K562 (cell line): ENCODE results near the gene ANKRD49. TPM values are rescaled to one million over a fixed set of nuclear protein-coding genes. Genes with fewer than 3 reads are reported as not detected.
A peak's percentile ranks its signal among the peaks of the same experiment; 100 is the strongest.

Source experiments
- ARNT ChIP-seq, 2 experiments: fragments of 450-650 bp; IDR thresholded peaks; 2 replicates each; pipeline ENCODE4 v1.6.1; 2016; ENCODE audit warnings: mild to moderate bottlenecking in 1 of 2
- IRF2 ChIP-seq: sonication (generic); formaldehyde crosslinking; IDR thresholded peaks from 2 replicates; pipeline ENCODE4 v1.8.1; 2022; ENCODE audit warnings: mild to moderate bottlenecking, missing genetic modification reagents
- MAZ ChIP-seq, 2 experiments: fragments of 450-650 bp in 1 of 2; sonication (generic) in 1 of 2; formaldehyde crosslinking; IDR thresholded peaks in 1 of 2; conservative IDR thresholded peaks in 1 of 2; 2 replicates each; pipeline versions ENCODE4 v1.4.0 to v1.5.0; 2020; ENCODE audit warnings: mild to moderate bottlenecking in 1 of 2, missing genetic modification reagents in 1 of 2
- NELFE ChIP-seq: IDR thresholded peaks from 2 replicates; pipeline ENCODE4 v1.6.1; 2011; ENCODE audit warnings: mild to moderate bottlenecking; ENCODE audit not compliant: insufficient read depth, insufficient read length
- RUNX1 ChIP-seq: sonication (generic); IDR thresholded peaks from 2 replicates; pipeline ENCODE4 v1.6.1; 2016; ENCODE audit warnings: antibody characterized with exemption, low read depth
- SMAD3 ChIP-seq: fragments of 450-650 bp; formaldehyde crosslinking; conservative IDR thresholded peaks from 2 replicates; pipeline ENCODE4 v1.4.0; 2020; ENCODE audit warnings: mild to moderate bottlenecking
- TAF7 ChIP-seq: fragments of 450-650 bp; IDR thresholded peaks from 2 replicates; pipeline ENCODE4 v1.6.1; 2016; ENCODE audit warnings: missing genetic modification characterization, missing compliant biosample characterization
- ZNF77 ChIP-seq: fragments of 250-450 bp; sonication (Bioruptor Pico); IDR thresholded peaks from 2 replicates; pipeline ENCODE4 v1.5.0; 2020
- ZNF830 ChIP-seq: fragments of 250-450 bp; sonication (Bioruptor Pico); IDR thresholded peaks from 2 replicates; pipeline ENCODE4 v1.5.0; 2021; ENCODE audit warnings: mild to moderate bottlenecking
- polyA plus RNA-seq, 8 experiments: library from polyadenylated mRNA; depleted of rRNA in 4 of 8; stranded (reverse) in 5 of 8; unstranded in 3 of 8; fragments of >200 nt; fragmentation: Nextera tagmentation in 2 of 8; fragmentation: Illumina TruSeq in 1 of 8; extraction: Ambion mirVana in 2 of 8; extraction: Trizol in 1 of 8; gene quantifications; 2 replicates each; pipeline versions ENCODE4 v1.2.1 to v1.2.3, GENCODE V29; 2011 to 2014; ENCODE audit warnings: inconsistent platforms in 1 of 8, missing spikeins in 1 of 8
- total RNA-seq, 7 experiments: library from RNA; depleted of rRNA in 6 of 7; stranded (reverse); fragments of >200 nt in 6 of 7; fragmentation: Illumina TruSeq in 2 of 7; extraction: Trizol in 2 of 7; gene quantifications; 2 replicates each; pipeline versions ENCODE4 v1.2.1 to v1.2.3, GENCODE V29; 2011 to 2021; ENCODE audit warnings: low replicate concordance in 1 of 7
- TF ChIP-seq, protein P1 (sequence below), 2 experiments: fragments of 450-650 bp; formaldehyde crosslinking in 1 of 2; IDR thresholded peaks; 2 replicates each; pipeline versions ENCODE4 v1.4.0 to v1.6.1; 2014 to 2020; ENCODE audit warnings: mild to moderate bottlenecking in 2 of 2, borderline replicate concordance in 1 of 2, low read depth in 1 of 2
- TF ChIP-seq, protein P2 (sequence below): fragments of 450-650 bp; IDR thresholded peaks from 2 replicates; pipeline ENCODE4 v1.6.1; 2016; ENCODE audit warnings: low read depth, mild to moderate bottlenecking, moderate library complexity
- TF ChIP-seq, protein P3 (sequence below), 2 experiments: fragments of 450-650 bp in 1 of 2; IDR thresholded peaks; 2 replicates each; pipeline ENCODE4 v1.6.1; 2011 to 2017; ENCODE audit warnings: low read depth in 2 of 2, antibody characterized with exemption in 1 of 2, borderline replicate concordance in 1 of 2, low read length in 1 of 2, mild to moderate bottlenecking in 1 of 2, mixed read lengths in 1 of 2; ENCODE audit not compliant: control insufficient read depth in 1 of 2
- TF ChIP-seq, protein P4 (sequence below): fragments of 450-650 bp; formaldehyde crosslinking; IDR thresholded peaks from 2 replicates; pipeline ENCODE4 v1.4.0; 2020; ENCODE audit warnings: mild to moderate bottlenecking, moderate library complexity

The ANKRD49 gene
- total and polyA plus RNA-seq, 9 of the 15 experiments (the other 6 are each of a cell fraction or from before 2014, with no cell fraction given), result 13.4 to 43.5 (median 30.6) TPM

DNA sequence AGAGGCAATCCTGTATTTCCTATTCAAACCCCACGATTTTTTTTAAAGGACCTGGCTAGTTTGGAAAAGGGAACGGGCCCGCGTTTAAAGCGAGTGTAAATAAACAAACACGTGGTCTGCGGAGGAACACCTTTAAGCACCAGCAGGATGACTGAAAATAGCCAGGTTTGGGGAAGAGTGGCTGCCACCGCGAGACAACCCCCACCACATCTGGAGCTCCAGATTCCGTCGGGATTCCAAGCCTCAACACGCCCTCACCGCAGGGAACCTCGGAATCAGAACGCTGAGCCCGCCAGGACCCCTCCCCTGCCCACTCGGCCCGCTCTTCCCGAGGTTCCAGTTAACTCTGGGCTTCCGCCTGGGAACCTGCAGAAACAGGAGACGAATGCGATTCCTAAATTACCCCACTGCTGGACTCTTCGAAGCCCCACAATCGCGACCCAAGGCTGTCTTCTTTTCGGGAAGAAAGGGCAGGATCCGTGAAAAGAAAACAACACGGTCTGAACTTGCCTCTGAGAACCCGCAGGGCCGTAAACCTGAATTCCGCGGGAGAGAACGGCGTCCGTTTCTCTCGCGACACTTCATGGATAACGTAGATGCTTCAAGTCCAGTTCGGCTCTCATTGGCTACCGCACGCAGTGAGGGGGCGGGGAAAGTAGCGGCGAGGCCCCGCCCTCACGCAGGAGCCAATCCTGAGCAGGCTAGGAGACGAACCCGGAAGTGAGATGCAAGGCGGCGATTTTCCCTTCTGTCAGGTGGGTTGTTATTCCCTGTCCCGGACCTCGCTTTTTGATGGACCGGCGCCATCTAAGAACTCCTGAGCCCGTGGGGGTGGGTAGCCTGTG lies at the start of gene ANKRD49, which contains the start of gene MRE11 (continued):
- TF ChIP-seq, protein P1, sequence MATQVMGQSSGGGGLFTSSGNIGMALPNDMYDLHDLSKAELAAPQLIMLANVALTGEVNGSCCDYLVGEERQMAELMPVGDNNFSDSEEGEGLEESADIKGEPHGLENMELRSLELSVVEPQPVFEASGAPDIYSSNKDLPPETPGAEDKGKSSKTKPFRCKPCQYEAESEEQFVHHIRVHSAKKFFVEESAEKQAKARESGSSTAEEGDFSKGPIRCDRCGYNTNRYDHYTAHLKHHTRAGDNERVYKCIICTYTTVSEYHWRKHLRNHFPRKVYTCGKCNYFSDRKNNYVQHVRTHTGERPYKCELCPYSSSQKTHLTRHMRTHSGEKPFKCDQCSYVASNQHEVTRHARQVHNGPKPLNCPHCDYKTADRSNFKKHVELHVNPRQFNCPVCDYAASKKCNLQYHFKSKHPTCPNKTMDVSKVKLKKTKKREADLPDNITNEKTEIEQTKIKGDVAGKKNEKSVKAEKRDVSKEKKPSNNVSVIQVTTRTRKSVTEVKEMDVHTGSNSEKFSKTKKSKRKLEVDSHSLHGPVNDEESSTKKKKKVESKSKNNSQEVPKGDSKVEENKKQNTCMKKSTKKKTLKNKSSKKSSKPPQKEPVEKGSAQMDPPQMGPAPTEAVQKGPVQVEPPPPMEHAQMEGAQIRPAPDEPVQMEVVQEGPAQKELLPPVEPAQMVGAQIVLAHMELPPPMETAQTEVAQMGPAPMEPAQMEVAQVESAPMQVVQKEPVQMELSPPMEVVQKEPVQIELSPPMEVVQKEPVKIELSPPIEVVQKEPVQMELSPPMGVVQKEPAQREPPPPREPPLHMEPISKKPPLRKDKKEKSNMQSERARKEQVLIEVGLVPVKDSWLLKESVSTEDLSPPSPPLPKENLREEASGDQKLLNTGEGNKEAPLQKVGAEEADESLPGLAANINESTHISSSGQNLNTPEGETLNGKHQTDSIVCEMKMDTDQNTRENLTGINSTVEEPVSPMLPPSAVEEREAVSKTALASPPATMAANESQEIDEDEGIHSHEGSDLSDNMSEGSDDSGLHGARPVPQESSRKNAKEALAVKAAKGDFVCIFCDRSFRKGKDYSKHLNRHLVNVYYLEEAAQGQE (IDR thresholded peaks at IDR 0.05; ENCODE audit: borderline replicate concordance), result no peak
- TF ChIP-seq, protein P1 (CRISPR knock-in tag; IDR thresholded peaks at IDR 0.05; ENCODE audit: low read depth), result no peak
- TF ChIP-seq ZNF77 (CRISPR knock-in tag) (no peak), ARNT (IDR thresholded peaks at IDR 0.05) (no peak), SMAD3 (no peak), NELFE (no peak), ZNF830 (CRISPR knock-in tag) (no peak), RUNX1 (no peak), IRF2 (CRISPR knock-in tag) (0 out of 2 replicates have a peak, but pooled peaks have one; percentile 52), TAF7 (tag) (peak; percentile 62), MAZ (CRISPR knock-in tag; conservative IDR thresholded peaks at IDR 0.05 in 1 of 2, IDR thresholded peaks at IDR 0.05 in 1 of 2) (peak in 1 of 2 experiments; percentile 49; a peak in 1 of 4 replicates)
- TF ChIP-seq, protein P2, sequence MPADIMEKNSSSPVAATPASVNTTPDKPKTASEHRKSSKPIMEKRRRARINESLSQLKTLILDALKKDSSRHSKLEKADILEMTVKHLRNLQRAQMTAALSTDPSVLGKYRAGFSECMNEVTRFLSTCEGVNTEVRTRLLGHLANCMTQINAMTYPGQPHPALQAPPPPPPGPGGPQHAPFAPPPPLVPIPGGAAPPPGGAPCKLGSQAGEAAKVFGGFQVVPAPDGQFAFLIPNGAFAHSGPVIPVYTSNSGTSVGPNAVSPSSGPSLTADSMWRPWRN, result no peak
- TF ChIP-seq, protein P3, sequence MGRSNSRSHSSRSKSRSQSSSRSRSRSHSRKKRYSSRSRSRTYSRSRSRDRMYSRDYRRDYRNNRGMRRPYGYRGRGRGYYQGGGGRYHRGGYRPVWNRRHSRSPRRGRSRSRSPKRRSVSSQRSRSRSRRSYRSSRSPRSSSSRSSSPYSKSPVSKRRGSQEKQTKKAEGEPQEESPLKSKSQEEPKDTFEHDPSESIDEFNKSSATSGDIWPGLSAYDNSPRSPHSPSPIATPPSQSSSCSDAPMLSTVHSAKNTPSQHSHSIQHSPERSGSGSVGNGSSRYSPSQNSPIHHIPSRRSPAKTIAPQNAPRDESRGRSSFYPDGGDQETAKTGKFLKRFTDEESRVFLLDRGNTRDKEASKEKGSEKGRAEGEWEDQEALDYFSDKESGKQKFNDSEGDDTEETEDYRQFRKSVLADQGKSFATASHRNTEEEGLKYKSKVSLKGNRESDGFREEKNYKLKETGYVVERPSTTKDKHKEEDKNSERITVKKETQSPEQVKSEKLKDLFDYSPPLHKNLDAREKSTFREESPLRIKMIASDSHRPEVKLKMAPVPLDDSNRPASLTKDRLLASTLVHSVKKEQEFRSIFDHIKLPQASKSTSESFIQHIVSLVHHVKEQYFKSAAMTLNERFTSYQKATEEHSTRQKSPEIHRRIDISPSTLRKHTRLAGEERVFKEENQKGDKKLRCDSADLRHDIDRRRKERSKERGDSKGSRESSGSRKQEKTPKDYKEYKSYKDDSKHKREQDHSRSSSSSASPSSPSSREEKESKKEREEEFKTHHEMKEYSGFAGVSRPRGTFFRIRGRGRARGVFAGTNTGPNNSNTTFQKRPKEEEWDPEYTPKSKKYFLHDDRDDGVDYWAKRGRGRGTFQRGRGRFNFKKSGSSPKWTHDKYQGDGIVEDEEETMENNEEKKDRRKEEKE (IDR thresholded peaks at IDR 0.05; ENCODE audit: borderline replicate concordance in 1 of 2, control insufficient read depth in 1 of 2, low read depth in 2 of 2, low read length in 1 of 2), result no peak
- TF ChIP-seq, protein P4, sequence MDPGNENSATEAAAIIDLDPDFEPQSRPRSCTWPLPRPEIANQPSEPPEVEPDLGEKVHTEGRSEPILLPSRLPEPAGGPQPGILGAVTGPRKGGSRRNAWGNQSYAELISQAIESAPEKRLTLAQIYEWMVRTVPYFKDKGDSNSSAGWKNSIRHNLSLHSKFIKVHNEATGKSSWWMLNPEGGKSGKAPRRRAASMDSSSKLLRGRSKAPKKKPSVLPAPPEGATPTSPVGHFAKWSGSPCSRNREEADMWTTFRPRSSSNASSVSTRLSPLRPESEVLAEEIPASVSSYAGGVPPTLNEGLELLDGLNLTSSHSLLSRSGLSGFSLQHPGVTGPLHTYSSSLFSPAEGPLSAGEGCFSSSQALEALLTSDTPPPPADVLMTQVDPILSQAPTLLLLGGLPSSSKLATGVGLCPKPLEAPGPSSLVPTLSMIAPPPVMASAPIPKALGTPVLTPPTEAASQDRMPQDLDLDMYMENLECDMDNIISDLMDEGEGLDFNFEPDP, result no peak
